NCI-H1105 (cell line): ENCODE results near the gene FUZ.
A peak's percentile ranks its signal among the peaks of the same experiment; 100 is the strongest.

Experiments
- DNase-seq: peaks from one replicate; lab custom pipeline; 2025; lab: John Stamatoyannopoulos, UW

The FUZ gene

GRCh38 chr19:49805822-49806619 lies 7.1 kb downstream of the FUZ start:
- DNase-seq: no peak

- no peak for DNase-seq
Measured at GRCh38 chr19:49803529-49803856, 9.6 kb downstream of the FUZ start.

GRCh38 chr19:49802836-49803528 lies 10.1 kb downstream of the FUZ start:
- no peak for DNase-seq

GRCh38 chr19:49801966-49802661 lies 11.0 kb downstream of the FUZ start:
- peak; percentile 67 for DNase-seq

GRCh38 chr19:49801401-49801888 lies 11.6 kb downstream of the FUZ start:
- no peak for DNase-seq

- no peak for DNase-seq
Measured at GRCh38 chr19:49800771-49801170, 12.3 kb downstream of the FUZ start.

- DNase-seq: no peak
Measured at GRCh38 chr19:49799798-49800376, 13.2 kb downstream of the FUZ start.

- no peak for DNase-seq
Measured at GRCh38 chr19:49799271-49799797, 13.8 kb downstream of the FUZ start.

- DNase-seq: no peak
Measured at GRCh38 chr19:49798574-49798973, 14.5 kb downstream of the FUZ start.

- no peak for DNase-seq
Measured at GRCh38 chr19:49795615-49796014, 17.5 kb downstream of the FUZ start.

- no peak for DNase-seq
Measured at GRCh38 chr19:49793561-49793840, 19.6 kb downstream of the FUZ start.

GRCh38 chr19:49792829-49793560 lies 20.1 kb downstream of the FUZ start:
- no peak for DNase-seq

- DNase-seq: no peak
Measured at GRCh38 chr19:49791776-49792445, 21.2 kb downstream of the FUZ start.

GRCh38 chr19:49790866-49791265 lies 22.2 kb downstream of the FUZ start:
- DNase-seq: no peak

- no peak for DNase-seq
Measured at GRCh38 chr19:49788857-49789256, 24.2 kb downstream of the FUZ start.

- no peak for DNase-seq
Measured at GRCh38 chr19:49787746-49788145, 25.3 kb downstream of the FUZ start.

- no peak for DNase-seq
Measured at GRCh38 chr19:49786376-49786820, 26.7 kb downstream of the FUZ start.

GRCh38 chr19:49782515-49782914 lies 30.6 kb downstream of the FUZ start:
- no peak for DNase-seq

GRCh38 chr19:49781394-49781793 lies 31.7 kb downstream of the FUZ start:
- DNase-seq: no peak

- no peak for DNase-seq
Measured at GRCh38 chr19:49780861-49781260, 32.2 kb downstream of the FUZ start.
